ENCODE measurements around the gene PIK3C2B.

DNA sequence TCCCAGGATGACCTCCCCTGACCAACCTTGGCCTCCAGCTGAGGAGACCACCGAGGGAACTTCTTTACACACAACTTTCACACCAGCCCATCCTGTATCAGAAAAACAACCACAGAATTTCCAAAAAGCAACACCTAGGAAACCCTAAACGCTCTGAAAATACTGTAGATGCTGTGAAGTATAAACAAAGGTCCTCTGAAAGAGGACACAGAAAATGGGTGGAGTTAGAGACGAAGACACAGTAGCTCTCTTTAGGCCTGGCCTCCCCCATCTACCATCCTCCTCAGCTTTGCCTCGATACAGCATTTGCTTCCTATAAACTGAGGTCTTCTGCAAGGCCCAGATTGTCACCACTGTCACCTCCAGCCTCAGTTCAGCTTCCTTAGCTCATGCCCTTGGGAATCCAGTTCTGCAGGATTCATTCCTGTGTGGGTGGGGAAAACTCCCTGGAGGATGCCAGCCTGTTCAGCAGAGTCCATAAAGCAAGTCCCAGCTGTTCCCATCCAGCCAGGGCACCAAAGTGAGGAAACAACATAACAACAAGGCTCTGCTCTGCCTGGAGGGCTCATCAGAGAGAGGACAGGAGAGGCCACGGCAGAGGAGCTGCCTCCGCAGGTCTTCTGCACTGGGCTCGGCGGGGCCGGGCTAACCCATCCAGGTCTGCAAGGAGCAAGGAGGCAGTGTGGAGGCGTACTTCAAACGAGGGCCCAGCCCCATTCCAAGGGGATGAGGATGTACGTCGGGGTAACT is 15.0 kb downstream of the PIK3C2B start:
- TF ChIP-seq CTCF (IDR thresholded peaks at IDR 0.05): no peak
- no peak for TF ChIP-seq POLR2A (IDR thresholded peaks at IDR 0.05)
